Measurements from ENCODE around the gene SPACA6. TPM values are rescaled to one million over a fixed set of nuclear protein-coding genes. Genes with fewer than 3 reads are reported as not detected.

The SPACA6 gene
- total RNA-seq, 1 experiment from 2014 or later, result 13.3 TPM

- no peaks in the 10 kb centered on the region for H3K9me3 Mint-ChIP-seq
- no peak for DNase-seq (ENCODE audit: low spot score)
- no peak for ATAC-seq
- POLR2A ChIA-PET, result no interaction called here
- 0 out of 2 replicates have a peak overlapping the region, but pooled peaks have one; percentile 3 for H3K27ac Mint-ChIP-seq
- H3K4me3 Mint-ChIP-seq, result no peak overlapping the region
- no peaks in the 10 kb centered on the region for H3K36me3 Mint-ChIP-seq
- H3K27me3 Mint-ChIP-seq (ENCODE audit: low read depth), result no peaks in the 10 kb centered on the region
- H3K4me1 Mint-ChIP-seq, result peaks cover 2% of the 10 kb centered on the region; the same call in 1 of the 2 replicates
- TF ChIP-seq ZBTB21 (CRISPR knock-in tag; IDR thresholded peaks at IDR 0.05; ENCODE audit: borderline replicate concordance), result no peak
- no peak for TF ChIP-seq ZBTB43 (CRISPR knock-in tag; IDR thresholded peaks at IDR 0.05)
- TF ChIP-seq E2F4 (CRISPR knock-in tag; IDR thresholded peaks at IDR 0.05; ENCODE audit: borderline replicate concordance, low read depth), result no peak
- no peak for TF ChIP-seq ATF2 (CRISPR knock-in tag; IDR thresholded peaks at IDR 0.05; ENCODE audit: borderline replicate concordance, low read depth)
- TF ChIP-seq HMGXB4 (CRISPR knock-in tag; IDR thresholded peaks at IDR 0.05), result no peak
- TF ChIP-seq TEAD4 (CRISPR knock-in tag; IDR thresholded peaks at IDR 0.05), result no peak
- TF ChIP-seq MLX (CRISPR knock-in tag; IDR thresholded peaks at IDR 0.05), result no peak
- no peak for TF ChIP-seq ZNF416 (CRISPR knock-in tag; IDR thresholded peaks at IDR 0.05)
- TF ChIP-seq SOX15 (CRISPR knock-in tag; IDR thresholded peaks at IDR 0.05), result no peak
- no peak for TF ChIP-seq NR2C2 (CRISPR knock-in tag; IDR thresholded peaks at IDR 0.05)
- TF ChIP-seq ZNF263 (CRISPR knock-in tag; IDR thresholded peaks at IDR 0.05; ENCODE audit: low read depth), result no peak
- TF ChIP-seq FOXK1 (CRISPR knock-in tag; IDR thresholded peaks at IDR 0.05), result no peak
- TF ChIP-seq ERG (CRISPR knock-in tag; IDR thresholded peaks at IDR 0.05), result no peak
- TF ChIP-seq JAZF1 (CRISPR knock-in tag; IDR thresholded peaks at IDR 0.05), result no peak
- TF ChIP-seq SP1 (CRISPR knock-in tag; conservative IDR thresholded peaks at IDR 0.05), result no peak
- TF ChIP-seq NR3C1 (CRISPR knock-in tag; conservative IDR thresholded peaks at IDR 0.05; ENCODE audit: low read depth), result no peak
- CTCF ChIA-PET, result interaction anchor here (0.8 to 1.4 kb wide), 3 partner anchors 16 to 83 kb away, joined by 3 to 5 read pairs (median 5); partner anchors contain the start of gene HAS1
These were observed 46.5 kb downstream of the SPACA6 start for GRCh38 chr19:51739466-51740213.

- DNase-seq (ENCODE audit: low spot score) (no peak), ATAC-seq (no peak)
- Mint-ChIP-seq H3K4me1 (peaks cover 2% of the 10 kb centered on the region; the same call in 1 of the 2 replicates), H3K36me3 (no peaks in the 10 kb centered on the region), H3K4me3 (no peak overlapping the region), H3K9me3 (no peaks in the 10 kb centered on the region), H3K27me3 (ENCODE audit: low read depth) (no peaks in the 10 kb centered on the region), H3K27ac (no peak overlapping the region)
- ChIA-PET POLR2A (no interaction called here), CTCF (interaction anchor here (0.9 kb wide), 1 partner anchor 17 kb away, joined by 3 read pairs; the partner anchor contains the start of gene HAS1)
- TF ChIP-seq GABPB1 (CRISPR knock-in tag; IDR thresholded peaks at IDR 0.05) (no peak), ZNF317 (CRISPR knock-in tag; IDR thresholded peaks at IDR 0.05; ENCODE audit: borderline replicate concordance, low read depth) (no peak), ATF1 (CRISPR knock-in tag; IDR thresholded peaks at IDR 0.05) (no peak), ZNF512 (CRISPR knock-in tag; IDR thresholded peaks at IDR 0.05; ENCODE audit: borderline replicate concordance) (no peak), TEAD4 (CRISPR knock-in tag; IDR thresholded peaks at IDR 0.05) (no peak)
These were observed 47.2 kb downstream of the SPACA6 start for GRCh38 chr19:51740356-51740755.

Data from WTC11 (cell line).